NCI-H226 (cell line): ENCODE data around the gene NPPA.

Source experiments
- DNase-seq: peaks from one replicate; pipeline ENCODE4 v3.0.0-alpha.2; 2015

Gene NPPA

GRCh38 chr1:11873395-11874257 is 26.0 kb upstream of the NPPA start:
- DNase-seq = peak; percentile 32

- DNase-seq = no peak
These were observed 25.0 kb upstream of the NPPA start for GRCh38 chr1:11872545-11872944.

GRCh38 chr1:11869650-11870207 is 22.1 kb upstream of the NPPA start:
- DNase-seq = peak; percentile 80

- no peak for DNase-seq
These were observed 21.5 kb upstream of the NPPA start for GRCh38 chr1:11869104-11869503.

GRCh38 chr1:11868331-11868980 is 20.9 kb upstream of the NPPA start:
- DNase-seq = peak; percentile 50

GRCh38 chr1:11862890-11863289 is 15.3 kb upstream of the NPPA start:
- peak; percentile 74 for DNase-seq

- DNase-seq = no peak
These were observed 13.0 kb upstream of the NPPA start for GRCh38 chr1:11860587-11860986.

- DNase-seq = no peak
These were observed 12.5 kb upstream of the NPPA start for GRCh38 chr1:11860083-11860482.

- DNase-seq = peak; percentile 98
These were observed 11.6 kb upstream of the NPPA start for GRCh38 chr1:11858968-11859871.

GRCh38 chr1:11858613-11858967 is 11.0 kb upstream of the NPPA start, which contains the start of gene NPPB:
Gene NPPB, minus strand, starts transcription at chr1:11858945. Its CDS starts 112 bp downstream, at chr1:11858833.
- no peak for DNase-seq

- no peak for DNase-seq
These were observed 10.6 kb upstream of the NPPA start for GRCh38 chr1:11858158-11858557.

GRCh38 chr1:11857164-11857851 is 9.7 kb upstream of the NPPA start:
- DNase-seq = no peak

GRCh38 chr1:11856698-11857097 is 9.1 kb upstream of the NPPA start:
- DNase-seq = peak; percentile 60

GRCh38 chr1:11855430-11855829 is 7.8 kb upstream of the NPPA start:
- no peak for DNase-seq

GRCh38 chr1:11854519-11854918 is 6.9 kb upstream of the NPPA start:
- no peak for DNase-seq

GRCh38 chr1:11851180-11851579 is 3.6 kb upstream of the NPPA start:
- no peak for DNase-seq

- no peak for DNase-seq
These were observed 2.6 kb upstream of the NPPA start for GRCh38 chr1:11850156-11850555.

- no peak for DNase-seq
These were observed 754 bp upstream of the NPPA start for GRCh38 chr1:11848373-11848700.

GRCh38 chr1:11845641-11846335 is 1.8 kb downstream of the NPPA start:
- DNase-seq = no peak

- no peak for DNase-seq
These were observed 5.2 kb downstream of the NPPA start for GRCh38 chr1:11842154-11843041.
